GM12875 (cell line): ENCODE results near the gene ZNF609.
A peak's percentile ranks its signal among the peaks of the same experiment; 100 is the strongest.

Source experiments
- H3K4me3 ChIP-seq: one replicate; pipeline ENCODE4 v1.5.1; 2011; ENCODE audit warnings: low read depth, low read length, control low read depth
- TF ChIP-seq, protein P1 (sequence below): IDR thresholded peaks from 2 replicates; pipeline ENCODE4 v1.5.1; 2011; ENCODE audit warnings: low read depth, mild to moderate bottlenecking, control low read depth, inconsistent platforms, low read length, moderate library complexity, borderline replicate concordance; ENCODE audit not compliant: insufficient read depth

The ZNF609 gene

GRCh38 chr15:64460206-64460723, at the start of gene ZNF609:
Gene ZNF609, plus strand, starts transcription at chr15:64460578. Its CDS starts 38,842 bp downstream, at chr15:64499420.
- TF ChIP-seq, protein P1, sequence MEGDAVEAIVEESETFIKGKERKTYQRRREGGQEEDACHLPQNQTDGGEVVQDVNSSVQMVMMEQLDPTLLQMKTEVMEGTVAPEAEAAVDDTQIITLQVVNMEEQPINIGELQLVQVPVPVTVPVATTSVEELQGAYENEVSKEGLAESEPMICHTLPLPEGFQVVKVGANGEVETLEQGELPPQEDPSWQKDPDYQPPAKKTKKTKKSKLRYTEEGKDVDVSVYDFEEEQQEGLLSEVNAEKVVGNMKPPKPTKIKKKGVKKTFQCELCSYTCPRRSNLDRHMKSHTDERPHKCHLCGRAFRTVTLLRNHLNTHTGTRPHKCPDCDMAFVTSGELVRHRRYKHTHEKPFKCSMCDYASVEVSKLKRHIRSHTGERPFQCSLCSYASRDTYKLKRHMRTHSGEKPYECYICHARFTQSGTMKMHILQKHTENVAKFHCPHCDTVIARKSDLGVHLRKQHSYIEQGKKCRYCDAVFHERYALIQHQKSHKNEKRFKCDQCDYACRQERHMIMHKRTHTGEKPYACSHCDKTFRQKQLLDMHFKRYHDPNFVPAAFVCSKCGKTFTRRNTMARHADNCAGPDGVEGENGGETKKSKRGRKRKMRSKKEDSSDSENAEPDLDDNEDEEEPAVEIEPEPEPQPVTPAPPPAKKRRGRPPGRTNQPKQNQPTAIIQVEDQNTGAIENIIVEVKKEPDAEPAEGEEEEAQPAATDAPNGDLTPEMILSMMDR: no peak
- peak within 1 kb of the TSS; percentile 74 for H3K4me3 ChIP-seq

- H3K4me3 ChIP-seq: no peak overlapping the region
- TF ChIP-seq, protein P1: no peak
Measured at GRCh38 chr15:64412216-64412615, 48.2 kb upstream of the ZNF609 start.

DNA sequence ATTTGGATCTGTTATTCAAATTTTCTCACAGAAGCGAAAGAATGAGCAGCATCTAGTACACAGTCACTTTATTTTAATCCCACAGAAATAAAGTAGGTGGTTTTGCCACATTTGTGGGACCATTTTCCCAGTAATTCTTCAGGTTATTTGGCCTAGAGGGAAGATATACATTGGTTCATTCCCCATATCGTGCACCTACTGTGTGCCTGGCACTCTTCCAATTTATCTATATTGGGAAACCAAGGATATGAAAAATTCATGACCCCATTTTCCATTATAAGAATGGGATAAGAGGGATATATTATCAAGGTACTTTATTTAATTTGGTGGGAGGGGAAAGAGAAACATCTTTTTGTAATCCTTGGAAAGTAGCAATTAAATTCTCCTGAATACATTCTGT, 37.7 kb upstream of the ZNF609 start:
- TF ChIP-seq, protein P1: no peak
- no peak overlapping the region for H3K4me3 ChIP-seq

DNA sequence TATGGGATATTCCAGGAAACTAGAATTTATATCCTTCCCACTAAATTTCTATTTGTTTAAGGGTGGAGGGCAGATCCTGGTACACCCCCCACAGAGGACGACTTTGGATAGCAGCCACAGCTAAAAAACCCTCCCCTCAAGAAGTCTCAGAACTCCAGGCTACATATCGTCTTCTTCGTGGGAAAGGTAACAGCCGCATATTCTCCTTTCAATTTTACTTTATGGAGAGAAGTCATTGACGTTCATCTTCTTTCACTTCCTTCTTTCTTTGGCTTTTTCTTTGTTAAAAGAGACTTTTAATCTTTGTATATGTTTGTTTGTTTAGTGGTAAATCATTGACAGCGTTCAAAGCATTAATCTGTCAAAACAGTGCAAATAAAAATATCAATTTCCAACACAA, 36.4 kb upstream of the ZNF609 start:
- no peak overlapping the region for H3K4me3 ChIP-seq
- TF ChIP-seq, protein P1: no peak

DNA sequence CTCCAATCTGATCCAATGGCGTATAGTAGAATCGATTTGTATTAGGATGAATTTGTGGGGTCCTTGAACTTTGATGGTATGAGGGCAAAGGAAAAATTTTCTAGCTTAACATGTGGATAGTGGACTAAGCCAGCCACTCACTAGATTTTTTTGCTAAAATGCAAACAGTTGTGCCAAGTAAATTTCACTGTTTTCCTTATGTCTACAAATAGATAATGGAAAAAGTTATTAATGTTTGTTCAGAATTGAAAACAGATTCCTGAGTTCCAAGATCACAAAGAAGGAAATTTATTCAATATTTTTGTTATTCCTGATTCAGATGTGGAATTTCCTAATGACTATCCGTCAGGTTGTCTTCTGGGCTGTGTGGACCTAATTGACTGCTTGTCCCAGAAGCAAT, 35.2 kb upstream of the ZNF609 start:
- TF ChIP-seq, protein P1: no peak
- no peak overlapping the region for H3K4me3 ChIP-seq

DNA sequence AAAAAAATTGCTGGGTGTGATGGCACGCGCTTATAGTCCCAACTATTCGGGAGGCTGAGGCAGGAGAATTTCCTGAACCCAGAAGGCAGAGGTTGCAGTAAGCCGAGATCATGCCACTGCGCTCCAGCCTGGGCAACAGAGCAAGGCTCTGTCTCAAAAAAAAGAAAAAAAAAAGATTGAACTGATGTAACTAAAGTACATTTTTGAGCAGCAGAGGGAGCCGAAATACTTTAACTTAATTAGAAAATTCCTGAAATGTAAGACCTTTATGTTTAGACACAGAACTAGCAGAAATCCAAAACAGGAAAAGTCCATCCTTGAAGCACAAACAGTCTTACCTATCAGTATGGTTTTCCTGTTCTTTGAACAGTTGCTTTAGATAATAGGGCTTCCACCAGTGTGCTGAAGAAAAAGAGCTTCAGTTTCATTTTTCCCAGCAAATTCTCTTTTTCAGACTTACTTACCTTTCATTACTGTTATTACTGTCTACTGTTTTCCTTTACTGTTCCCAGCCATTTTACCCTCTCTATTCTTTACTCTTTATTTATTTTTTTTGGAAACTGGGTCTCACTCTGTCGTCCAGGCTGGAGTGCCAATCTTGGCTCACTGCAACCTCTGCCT, 33.4 kb upstream of the ZNF609 start:
- no peak overlapping the region for H3K4me3 ChIP-seq

DNA sequence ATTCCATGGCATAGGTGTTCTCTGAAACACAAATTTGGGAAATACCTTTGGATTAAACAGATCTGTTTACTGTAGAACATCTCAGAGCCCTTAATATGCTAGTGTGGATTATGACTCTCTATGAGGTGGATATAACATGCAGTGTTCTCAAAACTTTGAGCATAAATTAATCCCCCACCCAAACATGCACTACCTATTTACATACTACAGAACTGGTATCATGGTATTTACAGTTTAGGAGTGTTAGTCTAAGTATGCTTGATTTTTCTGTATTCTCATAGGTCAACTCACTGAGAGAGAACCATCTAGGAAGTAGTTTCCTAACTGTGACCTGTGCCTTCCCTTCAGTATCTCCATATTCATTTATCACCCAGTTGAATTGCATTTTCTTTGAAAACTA, 30.9 kb upstream of the ZNF609 start:
- TF ChIP-seq, protein P1: no peak

More for the DNA sequence above, 33.4 kb upstream of the ZNF609 start:
- TF ChIP-seq, protein P1: no peak

More for the DNA sequence above, 30.9 kb upstream of the ZNF609 start:
- no peak overlapping the region for H3K4me3 ChIP-seq
